ENCODE results near the gene CGB5. TPM values are rescaled to one million over a fixed set of nuclear protein-coding genes. Genes with fewer than 3 reads are reported as not detected.
A peak's percentile ranks its signal among the peaks of the same experiment; 100 is the strongest.

Gene CGB5
- polyA plus RNA-seq, 1 of the 3 experiments (the other 2 are of a cell fraction) = 0.16 TPM

DNA sequence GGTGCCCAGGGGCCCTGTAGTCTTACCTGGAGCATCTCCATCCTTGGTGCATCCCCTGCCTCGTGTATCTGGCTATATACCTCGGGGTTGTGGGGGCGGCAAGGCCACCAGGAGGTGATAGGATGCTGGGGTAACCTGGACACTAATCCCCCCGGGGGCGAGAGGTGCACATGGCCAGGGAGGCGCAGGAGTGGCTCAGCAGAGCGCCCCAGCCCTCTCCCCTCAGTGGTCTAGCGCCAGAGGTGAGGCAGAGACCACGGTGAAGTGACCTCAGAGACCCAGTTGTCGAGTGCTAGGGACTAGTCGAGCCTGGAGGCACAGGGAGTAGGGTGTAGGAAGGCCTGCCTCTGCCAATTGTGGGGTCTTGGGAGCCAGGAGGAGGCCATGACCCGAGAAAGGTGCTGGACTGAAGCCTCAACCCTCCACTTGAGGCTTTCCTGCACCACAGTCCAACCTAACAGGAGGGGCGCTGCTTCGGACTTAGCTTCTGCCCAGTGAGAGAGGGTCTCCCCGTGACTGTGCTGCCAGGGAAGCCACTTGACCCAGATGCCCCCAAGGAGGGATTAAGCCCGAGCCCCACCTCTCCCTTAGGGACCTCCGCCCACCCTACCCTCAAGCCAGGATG lies 26.5 kb upstream of the CGB5 start, which contains the start of gene LHB:
LHB (minus strand) TSS at position 51 of the 625 bp plus-strand sequence; CDS start at position 41, 10 bp downstream.
- no peaks in the 10 kb centered on the region for H3K9me2 ChIP-seq
- peak within 1 kb of the TSS; percentile 18; the same call in 1 of the 2 replicates for H3K9ac ChIP-seq
- H3K27me3 ChIP-seq (ENCODE audit: insufficient read depth) = no peaks in the 10 kb centered on the region
- H2AFZ ChIP-seq (ENCODE audit: low read depth) = no peak within 1 kb of the TSS
- CTCF ChIA-PET = interaction anchor here (0.9 to 3.3 kb wide), 9 partner anchors 8 to 57 kb away, joined by 3 to 17 read pairs (median 5); partner anchors contain the start of genes GYS1 and RUVBL2
- H3K36me3 ChIP-seq (replicated peaks in 1 of 2; ENCODE audit: control insufficient read depth in 1 of 2, insufficient read depth in 2 of 2, low read length in 1 of 2) = peaks cover 0 to 24% of the 10 kb centered on the region in 2 experiments
- DNase-seq = peak; percentile 42
- no peaks in the 10 kb centered on the region for H4K20me1 ChIP-seq (ENCODE audit: insufficient read depth)
- H3F3A ChIP-seq (replicated peaks; ENCODE audit: insufficient read depth) = peaks cover 24% of the 10 kb centered on the region
- H3K79me2 ChIP-seq (ENCODE audit: insufficient read depth) = no peaks in the 10 kb centered on the region
- H3K4me3 ChIP-seq (ENCODE audit: low read depth in 2 of 2, low read length in 1 of 2) = peak within 1 kb of the TSS; percentile 46 to 60
- no peak within 1 kb of the TSS for H3K27ac ChIP-seq (ENCODE audit: low read depth in 2 of 2, low read length in 1 of 2)
- POLR2A ChIA-PET = interaction anchor here (1.5 kb wide), 1 partner anchor 8 kb away, joined by 7 read pairs; no protein-coding TSS in a partner anchor
- TF ChIP-seq NRF1 (IDR thresholded peaks at IDR 0.05; ENCODE audit: low read depth, low read length) = no peak
- TF ChIP-seq GATA2 (CRISPR knock-in tag; IDR thresholded peaks at IDR 0.05) = no peak
- peaks cover 0 to 35% of the 10 kb centered on the region in 2 experiments; a peak in 1 of 4 replicates for H3K4me1 ChIP-seq (ENCODE audit: control insufficient read depth in 1 of 2, insufficient read depth in 2 of 2, low read depth in 1 of 2, low read length in 1 of 2)
- WGBS (ENCODE audit: low lambda C conversion rate) = 89% methylated on average over 9 of the region's 17 CpGs
- no peaks in the 10 kb centered on the region for H3K9me3 ChIP-seq
- H3K4me2 ChIP-seq = peak within 1 kb of the TSS; percentile 79

DNA sequence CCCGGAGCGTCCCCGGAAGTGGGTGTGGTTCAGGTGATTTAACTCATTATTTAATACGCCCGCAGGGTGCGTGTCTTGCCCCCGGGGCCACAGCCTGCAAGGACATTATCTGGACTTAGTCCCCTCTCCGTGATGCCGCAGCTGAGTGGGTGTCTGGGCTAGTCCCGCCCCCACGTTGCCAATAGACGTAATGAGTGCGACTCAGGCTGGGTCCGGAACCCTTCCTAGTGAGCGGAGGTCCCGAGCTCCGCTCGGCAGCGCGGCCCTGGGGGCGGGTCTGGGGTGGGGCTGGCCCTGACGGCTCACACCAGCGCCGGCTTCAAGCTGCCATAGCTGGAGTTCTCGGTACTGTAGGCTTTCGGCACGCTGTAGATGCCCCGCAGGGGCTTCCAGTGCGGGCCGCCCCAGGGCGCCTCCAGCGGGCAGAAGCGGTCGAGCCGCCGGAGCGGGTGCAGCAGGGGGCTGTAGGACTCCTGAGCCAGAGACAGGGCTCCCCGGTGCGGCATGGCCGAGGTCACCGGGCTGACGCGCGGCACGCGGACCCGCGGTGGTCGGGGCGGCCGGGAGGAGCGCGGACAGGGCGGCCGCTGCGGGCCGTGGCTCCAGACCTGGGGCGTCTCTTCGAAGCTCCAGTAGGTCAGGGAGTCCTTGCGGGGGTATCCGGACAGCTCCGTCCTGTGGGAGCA lies 25.8 kb upstream of the CGB5 start:
- Histone ChIP-seq H3K9ac (peak overlapping the region; percentile 18; the same call in 1 of the 2 replicates), H3K36me3 (replicated peaks in 1 of 2; ENCODE audit: control insufficient read depth in 1 of 2, insufficient read depth in 2 of 2, low read length in 1 of 2) (peaks cover 0 to 21% of the 10 kb centered on the region in 2 experiments), H3K4me3 (ENCODE audit: low read depth in 2 of 2, low read length in 1 of 2) (peak overlapping the region; percentile 46 to 60), H3K4me2 (peak overlapping the region; percentile 79), H3K9me3 (no peaks in the 10 kb centered on the region), H3K79me2 (ENCODE audit: insufficient read depth) (no peaks in the 10 kb centered on the region), H3K27ac (ENCODE audit: low read depth in 2 of 2, low read length in 1 of 2) (no peak overlapping the region), H3F3A (replicated peaks; ENCODE audit: insufficient read depth) (peaks cover 24% of the 10 kb centered on the region), H3K4me1 (ENCODE audit: control insufficient read depth in 1 of 2, insufficient read depth in 2 of 2, low read depth in 1 of 2, low read length in 1 of 2) (peaks cover 0 to 35% of the 10 kb centered on the region in 2 experiments; a peak in 1 of 4 replicates), H4K20me1 (ENCODE audit: insufficient read depth) (no peaks in the 10 kb centered on the region), H3K27me3 (ENCODE audit: insufficient read depth) (no peaks in the 10 kb centered on the region), H3K9me2 (no peaks in the 10 kb centered on the region), H2AFZ (ENCODE audit: low read depth) (no peak overlapping the region)
- ChIA-PET POLR2A (interaction anchor here (1.5 kb wide), 1 partner anchor 8 kb away, joined by 7 read pairs; no protein-coding TSS in a partner anchor), CTCF (interaction anchor here (0.6 to 3.3 kb wide), 12 partner anchors 9 to 1663 kb away, joined by 3 to 17 read pairs (median 4); partner anchors contain the start of genes GYS1 and RUVBL2)
- no peak for TF ChIP-seq RXRA (IDR thresholded peaks at IDR 0.05; ENCODE audit: borderline replicate concordance, low read depth)
- TF ChIP-seq, protein P1, sequence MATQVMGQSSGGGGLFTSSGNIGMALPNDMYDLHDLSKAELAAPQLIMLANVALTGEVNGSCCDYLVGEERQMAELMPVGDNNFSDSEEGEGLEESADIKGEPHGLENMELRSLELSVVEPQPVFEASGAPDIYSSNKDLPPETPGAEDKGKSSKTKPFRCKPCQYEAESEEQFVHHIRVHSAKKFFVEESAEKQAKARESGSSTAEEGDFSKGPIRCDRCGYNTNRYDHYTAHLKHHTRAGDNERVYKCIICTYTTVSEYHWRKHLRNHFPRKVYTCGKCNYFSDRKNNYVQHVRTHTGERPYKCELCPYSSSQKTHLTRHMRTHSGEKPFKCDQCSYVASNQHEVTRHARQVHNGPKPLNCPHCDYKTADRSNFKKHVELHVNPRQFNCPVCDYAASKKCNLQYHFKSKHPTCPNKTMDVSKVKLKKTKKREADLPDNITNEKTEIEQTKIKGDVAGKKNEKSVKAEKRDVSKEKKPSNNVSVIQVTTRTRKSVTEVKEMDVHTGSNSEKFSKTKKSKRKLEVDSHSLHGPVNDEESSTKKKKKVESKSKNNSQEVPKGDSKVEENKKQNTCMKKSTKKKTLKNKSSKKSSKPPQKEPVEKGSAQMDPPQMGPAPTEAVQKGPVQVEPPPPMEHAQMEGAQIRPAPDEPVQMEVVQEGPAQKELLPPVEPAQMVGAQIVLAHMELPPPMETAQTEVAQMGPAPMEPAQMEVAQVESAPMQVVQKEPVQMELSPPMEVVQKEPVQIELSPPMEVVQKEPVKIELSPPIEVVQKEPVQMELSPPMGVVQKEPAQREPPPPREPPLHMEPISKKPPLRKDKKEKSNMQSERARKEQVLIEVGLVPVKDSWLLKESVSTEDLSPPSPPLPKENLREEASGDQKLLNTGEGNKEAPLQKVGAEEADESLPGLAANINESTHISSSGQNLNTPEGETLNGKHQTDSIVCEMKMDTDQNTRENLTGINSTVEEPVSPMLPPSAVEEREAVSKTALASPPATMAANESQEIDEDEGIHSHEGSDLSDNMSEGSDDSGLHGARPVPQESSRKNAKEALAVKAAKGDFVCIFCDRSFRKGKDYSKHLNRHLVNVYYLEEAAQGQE (IDR thresholded peaks at IDR 0.05; ENCODE audit: low read depth, low read length) = no peak
- TF ChIP-seq, protein P2, sequence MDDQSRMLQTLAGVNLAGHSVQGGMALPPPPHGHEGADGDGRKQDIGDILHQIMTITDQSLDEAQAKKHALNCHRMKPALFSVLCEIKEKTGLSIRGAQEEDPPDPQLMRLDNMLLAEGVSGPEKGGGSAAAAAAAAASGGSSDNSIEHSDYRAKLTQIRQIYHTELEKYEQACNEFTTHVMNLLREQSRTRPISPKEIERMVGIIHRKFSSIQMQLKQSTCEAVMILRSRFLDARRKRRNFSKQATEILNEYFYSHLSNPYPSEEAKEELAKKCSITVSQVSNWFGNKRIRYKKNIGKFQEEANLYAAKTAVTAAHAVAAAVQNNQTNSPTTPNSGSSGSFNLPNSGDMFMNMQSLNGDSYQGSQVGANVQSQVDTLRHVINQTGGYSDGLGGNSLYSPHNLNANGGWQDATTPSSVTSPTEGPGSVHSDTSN (IDR thresholded peaks at IDR 0.05) = no peak; the same call in 1 of the 2 replicates
- 0 out of 2 replicates have a peak, but pooled peaks have one; percentile 16 for TF ChIP-seq POLR2AphosphoS5 (IDR thresholded peaks at IDR 0.05; ENCODE audit: low read depth, low read length)
- no peak for TF ChIP-seq NFIC (IDR thresholded peaks at IDR 0.05; ENCODE audit: borderline replicate concordance)
- no peak for TF ChIP-seq TCF12 (IDR thresholded peaks at IDR 0.05)
- TF ChIP-seq, protein P3, sequence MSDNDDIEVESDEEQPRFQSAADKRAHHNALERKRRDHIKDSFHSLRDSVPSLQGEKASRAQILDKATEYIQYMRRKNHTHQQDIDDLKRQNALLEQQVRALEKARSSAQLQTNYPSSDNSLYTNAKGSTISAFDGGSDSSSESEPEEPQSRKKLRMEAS (IDR thresholded peaks at IDR 0.05; ENCODE audit: low read depth) = peak; percentile 34
- peak; percentile 35; the same call in 1 of the 2 replicates for TF ChIP-seq MXI1 (IDR thresholded peaks at IDR 0.05; ENCODE audit: low read depth, low read length)
- TF ChIP-seq CHD2 (IDR thresholded peaks at IDR 0.05; ENCODE audit: low read length, partially characterized antibody) = no peak
- TF ChIP-seq TEAD4 (IDR thresholded peaks at IDR 0.05; ENCODE audit: borderline replicate concordance, insufficient read depth) = no peak
- no peak for TF ChIP-seq FOXJ3 (CRISPR knock-in tag; IDR thresholded peaks at IDR 0.05)
- peak; percentile 29; the same call in 1 of the 2 replicates for TF ChIP-seq SIN3A (IDR thresholded peaks at IDR 0.05; ENCODE audit: borderline replicate concordance, low read depth, low read length)
- TF ChIP-seq, protein P4, sequence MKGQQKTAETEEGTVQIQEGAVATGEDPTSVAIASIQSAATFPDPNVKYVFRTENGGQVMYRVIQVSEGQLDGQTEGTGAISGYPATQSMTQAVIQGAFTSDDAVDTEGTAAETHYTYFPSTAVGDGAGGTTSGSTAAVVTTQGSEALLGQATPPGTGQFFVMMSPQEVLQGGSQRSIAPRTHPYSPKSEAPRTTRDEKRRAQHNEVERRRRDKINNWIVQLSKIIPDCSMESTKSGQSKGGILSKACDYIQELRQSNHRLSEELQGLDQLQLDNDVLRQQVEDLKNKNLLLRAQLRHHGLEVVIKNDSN (IDR thresholded peaks at IDR 0.05; ENCODE audit: borderline replicate concordance, low read depth) = no peak
- TF ChIP-seq, protein P5, sequence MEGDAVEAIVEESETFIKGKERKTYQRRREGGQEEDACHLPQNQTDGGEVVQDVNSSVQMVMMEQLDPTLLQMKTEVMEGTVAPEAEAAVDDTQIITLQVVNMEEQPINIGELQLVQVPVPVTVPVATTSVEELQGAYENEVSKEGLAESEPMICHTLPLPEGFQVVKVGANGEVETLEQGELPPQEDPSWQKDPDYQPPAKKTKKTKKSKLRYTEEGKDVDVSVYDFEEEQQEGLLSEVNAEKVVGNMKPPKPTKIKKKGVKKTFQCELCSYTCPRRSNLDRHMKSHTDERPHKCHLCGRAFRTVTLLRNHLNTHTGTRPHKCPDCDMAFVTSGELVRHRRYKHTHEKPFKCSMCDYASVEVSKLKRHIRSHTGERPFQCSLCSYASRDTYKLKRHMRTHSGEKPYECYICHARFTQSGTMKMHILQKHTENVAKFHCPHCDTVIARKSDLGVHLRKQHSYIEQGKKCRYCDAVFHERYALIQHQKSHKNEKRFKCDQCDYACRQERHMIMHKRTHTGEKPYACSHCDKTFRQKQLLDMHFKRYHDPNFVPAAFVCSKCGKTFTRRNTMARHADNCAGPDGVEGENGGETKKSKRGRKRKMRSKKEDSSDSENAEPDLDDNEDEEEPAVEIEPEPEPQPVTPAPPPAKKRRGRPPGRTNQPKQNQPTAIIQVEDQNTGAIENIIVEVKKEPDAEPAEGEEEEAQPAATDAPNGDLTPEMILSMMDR (IDR thresholded peaks at IDR 0.05) = peak; percentile 57
- 5% methylated on average over 8 of the region's 62 CpGs for WGBS (ENCODE audit: low lambda C conversion rate)
- DNase-seq = peak; percentile 89

Data from SK-N-SH (cell line).